CD4-positive, alpha-beta T cell treated with Interleukin-10 for 1 hour (primary cell): ENCODE data around the gene CD8B.
"Not testable (repeated sequence)": the region's sequence is repeated elsewhere in the genome, so short reads cannot be mapped to it uniquely, and the experiment has no call there.

Experiments
- DNase-seq: peaks from one replicate; pipeline ENCODE4 v3.0.0-alpha.2; 2020

CD8B gene

DNA sequence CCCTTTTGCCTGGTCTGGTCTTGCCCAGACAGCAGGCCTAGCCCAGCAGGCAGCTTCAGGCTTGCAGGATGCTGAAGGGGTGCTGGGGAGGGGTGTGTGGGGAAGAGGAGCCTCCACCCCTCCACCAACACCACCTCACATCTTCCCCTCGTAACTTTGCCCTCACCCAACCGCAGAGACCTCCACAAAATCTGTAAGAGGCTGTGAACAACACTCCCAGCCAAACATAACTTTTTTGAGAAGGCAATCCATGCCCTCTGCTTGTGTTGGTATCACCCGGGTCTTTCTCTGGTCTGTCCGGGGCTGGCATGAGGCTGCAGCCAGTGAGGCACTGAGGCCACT lies 26.2 kb downstream of the CD8B start:
- DNase-seq, result not testable (repeated sequence)

DNA sequence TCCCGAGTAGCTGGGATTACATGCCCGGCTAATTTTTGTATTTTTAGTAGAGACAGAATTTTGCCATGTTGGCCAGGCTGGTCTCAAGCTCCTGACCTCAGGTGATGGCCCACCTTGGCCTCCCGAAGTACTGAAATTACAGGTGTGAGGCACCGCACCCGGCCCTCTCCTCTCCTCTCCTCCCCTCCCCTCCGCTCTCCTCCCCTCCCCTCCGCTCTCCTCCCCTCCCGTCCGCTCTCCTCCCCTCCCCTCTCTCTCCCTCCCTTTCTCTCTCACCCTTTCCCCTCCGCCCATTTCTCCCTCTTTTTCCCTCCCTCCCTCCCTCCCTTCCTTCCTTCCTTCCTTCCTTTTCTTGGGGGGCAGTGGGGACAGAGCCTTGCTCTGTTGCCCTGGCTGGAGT lies 28.4 kb downstream of the CD8B start:
- no peak for DNase-seq

DNA sequence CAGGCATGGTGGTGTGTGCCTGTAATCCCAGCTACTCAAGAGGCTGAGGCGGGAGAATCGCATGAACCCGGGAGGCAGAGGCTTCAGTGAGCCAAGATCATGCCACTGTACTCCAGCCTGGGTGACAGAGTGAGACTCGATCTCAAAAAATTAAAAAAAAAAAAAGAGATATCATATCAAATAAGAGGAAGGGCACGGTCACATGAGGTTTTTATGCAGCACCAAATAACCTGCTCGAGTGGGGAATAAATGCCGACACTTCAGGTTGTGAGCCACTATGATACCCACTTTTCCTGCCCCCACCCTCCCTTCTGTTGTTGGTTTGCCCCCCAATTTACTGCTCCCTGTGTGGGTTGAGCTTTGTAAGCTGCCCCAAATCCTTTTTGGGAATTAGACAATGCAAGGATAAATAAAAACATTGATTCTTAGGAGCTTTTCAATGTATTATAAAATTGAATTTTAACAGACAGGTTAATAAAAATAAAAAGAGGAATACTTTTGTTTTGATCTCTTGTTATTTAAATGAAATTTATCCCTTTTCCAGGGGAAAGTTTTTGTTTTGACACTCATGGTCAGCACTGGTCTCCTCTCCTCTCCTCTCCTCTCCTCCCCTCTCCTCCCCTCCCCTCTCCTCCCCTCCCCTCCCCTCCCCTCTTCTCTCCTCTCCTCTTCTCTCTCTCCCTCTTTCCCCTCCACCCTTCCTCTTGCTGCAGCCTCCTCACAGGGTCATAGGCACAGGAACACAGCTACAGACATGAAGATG lies 29.2 kb downstream of the CD8B start:
- DNase-seq, result no peak

DNA sequence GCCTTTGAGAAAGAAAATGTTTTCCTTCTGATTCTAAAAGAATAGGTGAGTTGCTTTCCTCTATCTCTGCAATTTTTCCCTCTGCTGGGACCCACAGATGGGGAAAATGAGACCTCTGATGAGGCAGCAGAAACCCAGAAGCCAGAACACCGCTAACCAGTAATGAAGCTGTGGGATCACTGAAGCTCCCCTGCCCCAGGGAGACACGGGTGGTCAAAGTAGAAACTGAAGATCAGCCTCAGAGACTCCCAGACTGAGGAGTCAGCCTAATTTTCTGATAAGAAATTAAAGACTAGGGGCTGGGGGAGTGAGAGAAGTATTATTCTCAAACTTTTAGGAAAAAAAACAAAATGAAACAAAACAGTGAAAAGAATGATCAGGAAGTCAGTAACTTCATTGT lies 30.1 kb downstream of the CD8B start:
- no peak for DNase-seq

DNA sequence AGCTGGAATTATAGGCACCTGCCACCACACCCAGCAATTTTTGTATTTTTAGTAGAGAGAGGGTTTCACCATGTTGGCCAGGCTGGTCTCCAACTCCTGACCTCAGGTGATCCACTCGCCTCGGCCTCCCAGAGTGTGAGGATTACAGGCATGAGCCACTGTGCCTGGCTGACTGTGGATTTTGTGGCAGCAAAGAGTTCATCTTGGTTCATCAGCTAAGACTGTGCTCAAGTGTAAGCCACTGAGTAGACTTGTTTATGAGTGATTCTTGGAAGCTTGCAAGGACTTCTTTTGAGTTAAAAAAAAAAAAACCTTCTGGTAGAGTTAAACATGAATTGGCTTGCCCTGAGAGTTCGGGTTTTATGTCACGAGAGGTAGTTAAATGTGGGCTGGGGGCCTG lies 34.7 kb downstream of the CD8B start:
- no peak for DNase-seq

GRCh38 chr2:86825693-86826381 lies 35.8 kb downstream of the CD8B start:
- peak; percentile 82 for DNase-seq

DNA sequence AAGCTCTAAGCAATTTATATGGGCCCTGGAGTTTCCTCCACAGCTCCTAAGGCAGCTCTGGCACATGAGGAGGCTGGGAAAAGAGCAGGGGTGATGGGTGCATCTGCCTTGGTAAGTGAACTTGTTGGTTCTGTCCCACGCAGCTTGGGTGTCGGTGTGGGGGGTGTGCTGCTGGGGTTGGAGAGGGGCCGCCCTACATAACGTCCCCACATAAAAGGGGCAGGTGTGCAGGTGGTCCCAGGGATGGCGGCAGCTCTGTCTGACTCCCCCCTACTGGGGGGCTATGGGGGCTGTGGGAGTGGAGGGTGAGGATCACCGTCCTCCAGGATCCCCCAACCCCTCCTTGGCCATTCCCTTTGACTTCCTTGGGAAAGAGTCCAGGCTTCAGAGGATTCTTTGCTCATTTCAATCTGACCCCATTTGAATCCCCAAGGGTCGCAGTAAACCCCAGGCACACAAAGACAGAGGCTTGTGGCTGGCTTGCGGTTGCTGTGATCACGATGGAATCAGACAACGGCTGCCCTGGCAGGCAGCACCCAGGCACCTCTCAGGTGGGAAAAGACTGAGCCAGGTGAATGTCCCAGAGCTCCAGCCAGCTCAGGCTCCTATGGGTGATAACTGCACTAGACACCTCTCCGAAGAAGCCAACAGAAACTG lies 36.5 kb downstream of the CD8B start:
- DNase-seq, result no peak

DNA sequence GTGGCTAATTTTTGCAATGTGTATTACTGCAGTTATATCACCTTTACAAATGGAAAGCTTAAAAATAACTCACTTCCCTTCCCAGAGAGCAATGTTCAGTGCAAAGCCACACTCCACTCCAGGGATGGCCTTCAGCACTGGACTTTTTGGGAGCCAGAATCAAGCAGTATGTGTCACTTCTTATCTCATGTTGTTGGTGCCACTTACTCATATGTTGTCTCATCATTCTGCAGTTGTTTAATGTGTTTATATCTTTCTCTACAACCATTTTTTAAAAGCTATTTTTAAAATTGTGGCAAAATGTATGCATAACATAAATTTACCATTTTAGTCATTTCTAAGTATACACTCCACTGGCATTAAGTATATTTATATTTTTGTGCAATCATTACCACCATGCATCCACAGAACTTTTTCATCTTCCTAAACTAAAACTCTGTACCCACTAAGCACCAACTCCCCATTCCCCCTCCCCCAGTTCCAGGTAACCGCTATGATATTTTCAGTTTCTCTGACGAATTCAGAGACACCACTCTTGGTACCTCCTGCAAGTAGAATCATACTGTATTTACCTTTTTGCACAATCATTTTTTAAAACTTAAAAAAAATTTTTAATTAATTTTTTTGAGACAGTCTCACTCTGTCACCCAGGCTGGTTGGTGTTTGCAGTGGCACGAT lies 38.9 kb downstream of the CD8B start:
- no peak for DNase-seq

GRCh38 chr2:86821842-86822241 lies 39.8 kb downstream of the CD8B start:
- DNase-seq, result no peak

DNA sequence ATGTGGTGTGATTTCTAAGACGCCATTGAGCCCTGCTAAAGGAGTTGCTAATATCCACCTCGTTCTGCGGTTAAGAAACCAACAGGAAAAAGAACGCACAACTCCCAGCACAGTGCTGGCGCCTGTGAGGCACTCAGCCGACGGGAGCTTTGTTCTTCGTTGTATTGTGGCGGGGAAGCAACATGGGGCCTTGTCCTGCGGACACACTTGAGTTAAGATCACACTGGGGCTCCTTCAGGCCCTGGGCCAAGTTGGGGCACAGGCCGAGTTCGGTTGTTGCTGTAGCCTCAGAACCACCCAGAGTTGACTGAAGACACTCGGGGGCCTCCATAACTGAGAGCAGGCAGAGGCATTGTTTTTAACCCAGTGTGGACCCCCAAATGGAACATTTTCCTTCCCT lies 40.4 kb downstream of the CD8B start:
- no peak for DNase-seq

- DNase-seq, result no peak
Measured at GRCh38 chr2:86818957-86819356, 42.7 kb downstream of the CD8B start.

GRCh38 chr2:86818114-86818801 lies 43.4 kb downstream of the CD8B start:
- no peak for DNase-seq

DNA sequence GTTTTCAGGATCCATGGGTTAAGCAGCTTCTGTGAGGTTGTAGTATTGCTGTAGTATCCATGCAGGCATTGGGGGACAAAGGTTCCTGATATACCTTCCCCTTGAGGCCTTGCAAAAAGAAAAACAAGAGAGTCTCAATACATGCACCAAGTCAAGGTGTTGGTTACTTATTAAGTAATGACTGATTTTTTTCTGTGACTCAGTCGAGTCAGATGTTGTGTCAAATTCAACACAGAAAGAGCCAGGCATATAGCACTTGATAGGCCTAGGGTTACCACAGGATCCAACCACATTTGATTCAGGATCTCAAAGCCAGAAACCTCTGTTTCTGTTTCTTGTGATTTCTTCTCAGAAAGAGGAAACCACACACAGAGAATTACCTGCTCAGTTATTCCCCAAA lies 46.1 kb downstream of the CD8B start:
- DNase-seq, result peak; percentile 30

DNA sequence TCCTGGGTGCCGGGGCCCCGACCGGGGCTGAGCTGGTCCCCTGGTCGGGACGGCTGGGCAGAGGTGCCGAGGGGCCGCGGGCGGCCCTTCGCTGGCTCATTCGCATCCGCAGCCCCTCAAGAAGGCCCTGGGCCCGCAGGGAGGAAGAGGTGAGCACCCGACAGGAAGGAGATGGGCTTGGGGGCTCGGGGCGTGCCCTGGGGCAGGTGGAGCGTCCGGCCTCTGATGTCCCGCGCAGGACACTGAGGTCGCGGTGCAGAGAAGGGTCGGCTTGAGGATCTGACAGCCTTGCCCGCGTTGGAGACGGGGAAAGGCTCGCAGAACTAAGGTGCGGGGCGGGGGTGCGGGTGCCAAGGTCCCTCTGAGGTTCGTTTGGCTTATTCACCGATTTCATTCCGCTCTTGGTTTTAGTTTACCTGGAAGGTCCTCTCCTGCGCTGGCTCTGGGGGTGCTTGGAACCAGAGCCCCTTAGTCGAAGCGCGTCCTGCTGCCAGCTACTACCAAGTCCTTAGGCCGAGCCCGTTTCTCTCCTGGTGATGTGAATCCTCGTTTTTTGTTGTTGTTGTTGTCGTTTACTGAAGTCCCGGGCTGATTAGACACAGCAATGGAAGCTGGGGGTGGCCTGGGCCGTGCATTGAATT lies 52.1 kb downstream of the CD8B start:
- DNase-seq, result peak; percentile 33

DNA sequence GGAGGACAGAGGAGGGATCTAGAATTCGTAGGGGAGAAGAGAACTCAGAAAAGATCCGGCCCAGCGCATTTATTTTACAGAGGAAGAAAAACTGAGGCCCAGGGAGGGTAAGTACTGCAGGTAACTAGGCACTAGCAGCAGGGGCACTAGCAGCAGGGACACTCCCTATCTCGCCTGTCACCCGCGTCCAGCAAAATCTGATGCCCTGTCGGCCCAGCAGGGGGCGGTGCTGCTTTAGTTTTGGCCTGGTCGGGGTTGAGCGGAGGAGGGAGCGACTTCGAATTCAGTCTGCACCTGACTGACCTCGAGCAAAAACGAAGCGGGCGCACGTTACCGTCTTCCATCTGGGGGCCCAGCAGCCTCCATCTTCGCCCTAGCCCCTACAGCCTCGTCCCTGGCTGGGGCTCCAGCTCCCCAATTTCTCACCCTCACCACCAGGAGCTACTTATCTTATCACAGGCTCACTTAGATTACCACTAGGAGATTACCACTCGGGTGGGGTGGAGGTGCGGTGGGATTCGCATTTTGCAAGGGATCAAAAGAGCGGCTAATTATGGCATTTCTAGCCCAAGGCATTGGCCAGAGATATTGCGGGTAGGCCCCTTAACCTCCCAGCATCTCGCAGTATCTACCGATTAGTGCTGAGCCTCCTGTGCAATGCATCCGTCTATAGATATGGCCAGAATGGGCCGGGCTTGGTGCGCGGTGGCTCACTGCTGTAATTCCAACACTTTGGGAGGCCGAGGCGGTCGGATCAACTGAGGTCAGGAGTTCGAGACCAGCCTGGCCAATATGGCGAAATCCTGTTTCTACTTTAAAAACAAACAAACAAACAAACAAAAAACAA lies 53.1 kb downstream of the CD8B start:
- DNase-seq, result peak; percentile 95

DNA sequence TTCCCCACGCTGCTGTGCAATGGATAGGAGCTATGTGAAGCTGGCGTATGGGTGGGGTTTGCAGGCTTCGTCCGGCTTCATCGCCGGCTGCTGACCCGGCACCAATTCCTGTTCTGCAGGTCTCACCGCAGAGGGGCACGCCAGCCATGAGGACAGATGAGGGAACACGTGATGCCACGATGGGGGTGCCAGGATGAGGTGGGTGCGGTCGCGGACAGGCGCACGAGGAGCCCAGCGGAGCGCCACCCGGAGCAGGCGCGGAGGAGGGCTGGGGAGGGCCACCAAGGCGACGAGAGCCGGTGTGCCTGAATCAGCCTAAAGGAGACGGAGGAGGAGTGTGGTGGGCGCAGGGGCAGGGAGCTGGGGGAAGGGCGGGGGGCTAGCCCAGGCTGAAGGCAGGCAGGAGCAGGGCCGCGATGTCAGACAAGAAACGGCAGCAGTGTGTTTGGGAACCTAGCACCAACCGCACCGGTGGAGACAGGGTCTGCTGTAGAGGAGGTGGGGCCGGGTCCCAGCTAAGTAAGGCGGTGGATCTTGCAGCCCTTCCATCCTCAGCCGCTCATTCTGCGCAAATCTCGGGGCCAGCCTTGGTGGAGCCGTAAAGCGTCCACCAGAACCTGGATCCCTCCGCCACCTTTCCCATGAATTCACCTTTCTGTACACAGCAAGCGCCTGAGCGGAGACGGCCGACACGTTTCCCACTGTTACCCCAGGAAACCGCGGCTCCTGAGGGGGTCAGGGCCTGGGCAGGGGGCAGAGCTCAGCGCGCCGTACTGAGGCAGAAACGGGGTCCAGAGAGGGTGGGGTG lies 54.0 kb downstream of the CD8B start:
- DNase-seq, result peak; percentile 70

GRCh38 chr2:86807133-86807467 lies 54.6 kb downstream of the CD8B start:
- DNase-seq, result no peak

- DNase-seq, result no peak
Measured at GRCh38 chr2:86806059-86806857, 55.4 kb downstream of the CD8B start.

- DNase-seq, result no peak
Measured at GRCh38 chr2:86800856-86801567, 60.7 kb downstream of the CD8B start.
